Measurements from ENCODE around the gene DPY19L3.

Gene DPY19L3

GRCh38 chr19:32519023-32519422 lies 113.5 kb downstream of the DPY19L3 start:
- DNase-seq (ENCODE audit: low spot score) = no peak

- no peak for DNase-seq (ENCODE audit: low spot score)
Measured at GRCh38 chr19:32522967-32523366, 117.4 kb downstream of the DPY19L3 start.

GRCh38 chr19:32526895-32527294 lies 121.3 kb downstream of the DPY19L3 start:
- DNase-seq (ENCODE audit: low spot score) = no peak

- no peak for DNase-seq (ENCODE audit: low spot score)
Measured at GRCh38 chr19:32530773-32531172, 125.2 kb downstream of the DPY19L3 start.

GRCh38 chr19:32532233-32532632 lies 126.7 kb downstream of the DPY19L3 start:
- DNase-seq (ENCODE audit: low spot score) = no peak

Measured in putamen (tissue), 1 donor.